ENCODE results near the gene OSBPL9.
A peak's percentile ranks its signal among the peaks of the same experiment; 100 is the strongest.
"Not testable (repeated sequence)": the region's sequence is repeated elsewhere in the genome, so short reads cannot be mapped to it uniquely, and the experiment has no call there.

OSBPL9 gene

DNA sequence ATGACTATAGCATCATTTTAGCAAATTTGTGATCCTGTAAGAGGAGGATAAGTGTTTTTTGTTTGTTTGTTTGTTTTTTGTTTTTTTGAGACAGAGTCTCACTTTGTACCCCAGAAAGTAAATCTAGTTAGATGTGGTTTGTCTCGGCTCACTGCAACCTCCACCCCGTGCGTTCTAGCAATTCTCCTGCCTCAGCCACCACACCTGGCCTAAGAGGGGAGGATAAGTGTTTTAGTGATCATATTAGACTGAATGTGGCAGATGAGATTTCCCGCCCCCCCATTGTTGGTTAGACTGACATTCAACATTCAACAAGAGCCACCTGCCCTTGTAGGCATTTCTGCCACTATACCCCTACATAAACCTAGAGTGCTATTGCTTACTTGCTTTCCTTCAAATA lies 98.5 kb downstream of the OSBPL9 start:
- no peak for DNase-seq

DNA sequence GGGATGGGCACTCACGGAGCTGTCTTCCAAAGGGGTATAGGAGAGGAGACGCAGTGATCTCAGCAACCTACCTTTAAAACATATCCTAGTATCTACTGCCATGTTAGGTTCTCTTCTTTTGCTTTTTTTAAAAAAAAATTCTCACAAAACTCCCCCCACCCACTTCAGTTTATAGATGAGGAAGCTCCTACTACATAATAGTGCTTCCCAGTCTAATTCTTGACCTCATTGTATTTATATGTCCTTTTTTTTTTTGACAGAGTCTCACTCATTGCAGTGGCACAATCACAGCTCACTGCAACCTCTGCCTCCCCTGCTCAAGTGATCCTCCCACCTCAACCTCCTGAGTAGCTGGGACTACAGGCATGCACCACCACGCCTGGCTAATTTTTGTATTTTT lies 99.9 kb downstream of the OSBPL9 start:
- DNase-seq: no peak

DNA sequence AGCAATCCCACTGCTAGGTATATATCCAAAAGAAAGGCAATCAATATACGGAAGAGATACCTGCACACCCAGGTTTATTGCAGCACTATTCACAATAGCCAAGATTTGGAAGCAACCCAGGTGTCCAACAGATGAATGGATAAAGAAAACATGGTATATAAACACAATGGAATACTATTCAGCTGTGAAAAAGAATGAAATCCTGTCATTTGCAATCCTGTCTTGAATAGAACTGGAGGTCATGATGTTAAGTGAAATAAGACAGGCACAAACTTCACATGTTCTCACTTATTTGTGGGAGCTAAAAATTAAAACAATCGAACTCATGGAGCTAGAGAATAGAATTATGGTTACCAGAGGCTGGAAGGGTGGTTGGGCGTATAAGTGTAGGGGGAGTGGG lies 101.0 kb downstream of the OSBPL9 start:
- DNase-seq: no peak

DNA sequence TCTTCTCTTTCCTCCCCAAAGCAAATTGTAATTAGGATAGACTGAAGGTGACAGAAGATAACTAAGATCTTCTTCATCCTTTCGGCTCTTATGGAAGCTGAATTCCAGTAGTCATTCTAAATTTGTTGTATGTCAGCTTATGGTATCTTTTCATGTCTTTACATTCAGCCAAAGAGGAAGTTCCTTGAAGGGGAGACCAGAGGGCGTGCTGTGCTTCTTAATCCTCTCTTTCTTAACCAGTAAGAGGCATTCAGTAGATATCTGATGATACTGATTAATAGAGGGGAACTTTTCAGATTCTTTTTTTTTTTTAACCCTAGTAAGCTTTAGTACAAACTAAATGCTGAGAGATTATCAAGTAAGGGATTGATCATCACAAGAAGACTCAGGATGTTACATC lies 102.3 kb downstream of the OSBPL9 start:
- DNase-seq: no peak

DNA sequence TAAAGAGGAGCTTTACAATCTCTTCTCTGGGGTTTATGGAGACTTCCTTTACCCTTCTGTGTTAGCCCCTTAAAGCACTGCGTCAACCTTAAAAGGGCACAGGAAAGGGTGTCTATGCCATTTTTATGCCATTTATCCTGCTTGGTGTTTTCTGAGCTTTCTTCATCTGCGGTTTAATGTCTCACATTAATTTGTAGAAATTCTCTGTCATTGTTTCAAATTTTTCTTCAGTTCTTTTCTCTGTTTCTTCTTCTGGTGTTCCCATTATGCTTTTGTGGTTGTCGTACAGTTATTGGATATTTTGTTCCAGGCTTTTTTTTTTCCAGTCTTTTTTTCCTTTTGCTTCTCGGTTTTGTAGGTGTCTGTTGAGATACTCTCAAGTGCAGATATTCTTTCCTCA lies 107.9 kb downstream of the OSBPL9 start:
- no peak for DNase-seq

DNA sequence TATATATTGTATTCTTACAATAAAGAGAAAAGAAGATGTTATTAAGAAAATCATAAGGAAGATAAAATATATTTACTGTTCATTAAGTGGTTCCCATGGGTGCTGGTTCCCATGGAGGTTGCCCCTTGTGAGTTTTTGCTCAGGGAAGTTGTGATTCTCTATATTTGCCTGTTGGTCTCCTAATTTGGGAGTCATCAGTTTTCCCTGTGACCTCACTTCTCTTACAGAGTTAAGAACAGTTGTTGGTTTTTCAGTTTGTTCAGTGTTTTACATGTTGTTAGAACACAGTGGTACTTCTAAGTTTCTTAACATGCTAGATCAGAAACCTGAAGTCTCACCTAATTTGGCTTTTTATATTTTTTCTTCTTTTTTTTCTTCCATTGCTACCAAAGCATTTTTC lies 109.2 kb downstream of the OSBPL9 start:
- DNase-seq: no peak

DNA sequence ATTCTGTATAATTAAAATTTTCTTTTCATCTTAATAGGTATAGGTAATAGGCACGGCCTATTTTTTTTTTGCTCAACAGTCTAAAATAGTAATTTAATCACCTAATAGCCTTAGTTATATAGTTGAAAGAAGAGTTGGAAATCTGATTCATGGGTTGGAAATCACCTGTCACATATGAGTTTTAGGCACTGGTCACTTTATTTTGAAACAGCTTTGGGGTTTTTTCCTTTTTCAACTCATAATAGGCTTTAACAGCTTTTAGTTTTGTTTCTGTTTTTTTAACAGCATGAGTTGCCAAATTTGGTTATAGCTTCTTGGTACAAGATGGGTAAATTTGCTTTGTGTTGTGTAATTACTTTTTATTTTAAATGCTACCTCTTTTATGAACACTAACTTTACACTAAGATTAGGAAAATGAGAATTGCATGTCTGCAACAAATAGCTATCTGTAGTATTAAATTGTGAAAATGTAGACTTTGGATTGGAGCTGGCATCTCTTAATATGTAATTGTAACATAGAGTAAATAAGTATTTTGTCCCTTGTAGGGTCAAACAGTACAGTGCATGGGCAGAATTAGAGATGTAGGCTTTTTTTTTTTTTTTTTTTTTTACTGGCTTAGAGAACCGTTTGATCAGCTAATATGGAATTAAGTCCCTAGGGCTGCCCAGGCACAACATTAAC lies 109.8 kb downstream of the OSBPL9 start:
- DNase-seq: no peak

DNA sequence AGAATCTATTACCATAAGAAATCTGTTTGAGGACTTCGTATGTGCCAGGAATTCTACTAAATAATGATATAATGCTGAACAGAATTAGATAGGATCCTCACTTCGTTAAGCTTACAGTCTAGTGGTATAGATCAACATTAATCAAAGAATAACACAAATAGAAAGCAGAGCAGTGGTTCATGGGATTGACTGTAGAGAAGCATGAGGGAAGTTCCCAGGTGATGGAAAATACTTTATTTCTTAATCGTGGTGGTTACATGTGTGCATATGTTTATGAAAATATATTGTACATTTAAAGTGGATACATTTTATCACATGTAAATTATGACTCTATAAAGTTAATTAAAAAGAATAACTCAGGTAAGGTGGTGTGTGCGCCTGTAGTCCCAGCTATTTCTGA lies 110.5 kb downstream of the OSBPL9 start:
- DNase-seq: no peak

DNA sequence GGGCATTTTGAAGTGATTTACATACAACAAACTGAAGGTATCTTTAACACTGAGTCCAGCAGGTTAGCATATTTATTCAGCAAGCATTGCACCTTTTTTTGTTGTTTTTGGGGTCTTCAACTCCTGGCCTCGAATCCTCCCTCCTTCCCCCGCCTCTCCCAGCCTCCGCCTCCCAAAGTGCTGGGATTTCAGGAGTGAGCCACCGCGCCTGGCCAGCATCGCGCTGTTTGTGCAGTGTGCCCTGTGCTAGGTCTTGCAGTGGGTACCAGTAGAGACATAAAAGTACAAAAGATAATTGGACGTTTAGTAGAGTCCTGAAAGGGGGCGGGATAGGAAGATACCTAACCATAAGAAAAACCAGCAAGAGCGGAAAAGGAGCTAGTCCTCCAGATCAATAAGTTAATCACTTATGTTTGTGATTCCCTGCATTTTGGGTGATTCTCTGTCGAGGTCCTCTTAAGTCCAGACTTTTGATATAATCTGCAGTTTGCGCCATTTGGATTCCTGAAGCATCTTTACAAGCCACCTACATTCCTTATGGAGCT lies 111.8 kb downstream of the OSBPL9 start:
- no peak for DNase-seq

DNA sequence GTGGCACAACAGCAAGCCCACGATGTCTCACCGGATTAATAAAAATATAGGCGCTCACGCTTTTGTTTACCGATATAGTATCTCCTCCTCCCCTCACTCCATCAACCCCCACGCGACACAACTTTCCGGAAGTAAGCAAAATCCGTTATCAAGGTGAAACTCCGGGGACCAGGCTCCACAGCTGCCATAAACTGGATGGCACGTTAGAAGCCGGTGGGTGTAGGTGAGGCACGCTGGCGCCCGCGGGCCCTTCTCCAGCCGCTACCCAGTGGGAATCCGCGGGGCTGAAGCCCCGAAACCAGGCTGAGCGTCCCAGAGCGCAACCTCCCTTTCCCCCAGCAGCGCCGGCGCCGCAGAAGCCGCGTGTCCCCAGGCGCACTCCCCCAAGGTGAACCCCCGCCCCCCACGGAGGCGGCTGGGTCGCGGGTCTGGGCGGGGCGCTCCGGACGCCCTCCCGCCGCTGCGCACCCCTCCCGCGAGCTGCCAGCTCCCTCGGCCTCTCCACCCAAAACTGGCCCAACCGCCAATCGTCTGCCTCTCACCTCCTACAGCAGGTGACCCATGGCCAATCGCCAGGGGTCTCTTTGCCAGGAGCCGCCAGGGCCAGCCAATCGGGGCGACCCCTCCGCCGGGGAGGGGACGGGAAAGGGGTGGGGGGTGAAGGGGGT lies 112.4 kb downstream of the OSBPL9 start:
- DNase-seq: peak; percentile 94

DNA sequence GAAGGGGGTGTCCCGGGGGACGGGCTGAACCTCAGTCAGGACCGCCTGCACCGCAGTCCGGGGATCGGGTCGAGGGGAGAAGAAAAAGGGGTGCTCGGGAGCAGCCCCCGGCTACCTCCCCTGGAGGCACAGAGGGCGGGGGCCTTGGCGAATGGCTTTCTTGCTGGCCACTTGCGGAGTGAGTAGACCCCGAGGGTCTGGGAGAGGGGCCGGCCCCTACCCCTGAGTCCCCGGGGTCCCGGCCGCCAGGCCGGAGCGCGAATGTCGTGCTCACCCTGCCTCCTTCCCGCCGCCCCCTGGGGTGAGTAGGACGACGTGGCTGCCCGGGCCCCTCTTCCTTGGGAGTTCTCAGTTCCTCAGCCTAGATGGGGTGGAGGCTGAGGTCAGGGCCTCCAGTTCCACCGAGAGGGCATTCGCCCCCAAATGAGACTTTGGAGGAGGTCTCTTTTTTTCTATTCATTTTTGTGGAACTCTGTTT lies 113.0 kb downstream of the OSBPL9 start:
- no peak for DNase-seq

DNA sequence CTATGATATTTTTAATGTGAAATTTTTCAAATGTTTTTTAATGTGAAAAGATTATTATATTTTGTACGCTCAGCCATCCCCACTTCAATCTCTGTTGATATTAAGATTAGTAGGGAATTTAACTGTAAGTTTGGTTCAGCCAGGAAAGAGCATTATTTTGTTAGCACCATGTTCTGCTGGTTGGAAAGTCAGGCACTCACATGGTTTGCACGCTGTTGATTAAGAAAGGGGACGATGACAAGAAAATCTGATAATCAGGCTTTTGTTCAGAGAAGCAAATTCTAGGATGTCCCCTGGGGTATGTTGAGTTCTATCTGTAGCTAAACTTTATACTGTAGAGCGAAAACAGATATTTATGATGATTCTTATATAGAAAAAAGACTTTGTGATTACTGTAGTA lies 115.1 kb downstream of the OSBPL9 start:
- no peak for DNase-seq

DNA sequence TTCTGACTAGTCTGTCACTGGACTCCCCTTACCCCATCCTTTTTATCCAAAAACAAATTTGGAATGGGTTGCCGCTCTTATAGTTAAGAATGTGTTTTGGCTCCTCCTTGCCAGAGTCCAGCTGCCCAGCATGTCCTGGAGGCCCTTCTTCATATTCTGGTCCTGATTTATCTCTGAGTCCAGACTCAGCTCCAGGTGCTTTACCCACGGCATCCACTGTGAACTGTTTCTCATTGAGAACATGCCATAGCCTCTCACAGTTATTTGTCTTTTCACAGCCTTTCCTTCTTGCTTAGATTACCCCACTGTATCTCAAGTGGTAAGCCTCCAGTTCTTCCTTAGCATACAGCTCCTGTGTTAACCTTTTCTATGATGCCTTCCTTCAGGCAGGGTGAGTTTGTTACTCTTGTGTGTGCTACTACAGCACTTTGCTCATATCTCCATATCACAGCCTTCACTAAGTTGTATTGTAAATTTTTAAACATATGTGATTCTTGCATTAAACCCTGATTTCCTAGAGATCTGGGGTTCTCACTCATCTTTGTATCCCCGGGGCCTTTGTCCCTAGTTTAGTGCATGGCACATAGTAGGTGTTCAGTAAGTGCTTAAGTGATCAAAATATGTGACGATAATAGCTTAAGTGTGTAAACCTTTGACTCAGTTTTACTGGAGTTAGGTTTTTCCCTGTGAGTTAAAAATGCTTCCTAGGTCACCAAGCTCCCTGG lies 116.0 kb downstream of the OSBPL9 start:
- no peak for DNase-seq

DNA sequence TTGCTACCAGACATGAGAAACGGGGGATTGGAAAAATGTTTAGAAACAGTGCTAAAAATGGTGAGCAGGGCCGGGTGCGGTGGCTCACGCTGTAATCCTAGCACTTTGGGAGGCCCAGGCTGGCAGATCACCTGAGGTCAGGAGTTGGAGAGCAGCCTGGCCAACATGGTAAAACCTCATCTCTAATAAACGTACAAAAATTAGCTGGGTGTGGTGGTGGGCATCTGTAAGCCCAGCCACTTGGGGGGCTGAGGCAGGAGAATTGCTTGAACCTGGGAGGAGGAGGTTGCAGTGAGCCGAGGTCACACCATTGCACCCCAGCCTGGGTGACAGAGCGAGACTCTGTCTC lies 116.5 kb downstream of the OSBPL9 start:
- not testable (repeated sequence) for DNase-seq

DNA sequence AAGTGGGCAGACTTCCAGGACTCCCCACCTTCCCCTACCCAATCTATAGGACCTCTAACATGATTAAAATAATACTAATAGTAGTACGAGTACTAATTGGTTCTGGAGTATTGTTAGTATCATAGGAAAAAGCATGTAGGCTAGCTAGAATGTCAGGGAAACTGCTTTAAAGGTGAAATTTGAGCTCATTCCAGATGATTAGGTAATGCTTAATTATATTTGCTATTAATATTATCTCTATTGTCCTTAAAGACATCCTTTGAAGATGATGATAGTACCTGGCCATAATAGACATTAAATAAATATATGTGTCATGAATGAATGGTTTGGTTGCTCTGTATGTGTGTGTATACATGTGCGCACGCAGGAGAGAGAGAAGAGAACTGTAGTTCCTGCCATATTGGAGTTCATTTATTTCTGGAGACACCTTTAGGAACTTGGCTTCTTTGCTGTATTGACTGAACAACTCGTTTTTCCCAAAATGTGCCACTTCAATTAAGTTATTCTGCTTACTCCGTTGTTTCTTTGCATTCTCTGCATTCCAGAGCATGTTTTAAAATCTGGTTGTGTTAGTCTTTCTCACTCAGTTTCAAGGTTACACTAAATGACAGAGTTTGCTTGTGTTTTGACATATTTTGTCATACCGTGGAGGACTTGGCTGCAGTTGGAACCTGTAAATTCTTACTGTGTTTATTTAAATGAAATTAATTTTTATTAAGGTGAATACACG lies 117.1 kb downstream of the OSBPL9 start:
- no peak for DNase-seq

DNA sequence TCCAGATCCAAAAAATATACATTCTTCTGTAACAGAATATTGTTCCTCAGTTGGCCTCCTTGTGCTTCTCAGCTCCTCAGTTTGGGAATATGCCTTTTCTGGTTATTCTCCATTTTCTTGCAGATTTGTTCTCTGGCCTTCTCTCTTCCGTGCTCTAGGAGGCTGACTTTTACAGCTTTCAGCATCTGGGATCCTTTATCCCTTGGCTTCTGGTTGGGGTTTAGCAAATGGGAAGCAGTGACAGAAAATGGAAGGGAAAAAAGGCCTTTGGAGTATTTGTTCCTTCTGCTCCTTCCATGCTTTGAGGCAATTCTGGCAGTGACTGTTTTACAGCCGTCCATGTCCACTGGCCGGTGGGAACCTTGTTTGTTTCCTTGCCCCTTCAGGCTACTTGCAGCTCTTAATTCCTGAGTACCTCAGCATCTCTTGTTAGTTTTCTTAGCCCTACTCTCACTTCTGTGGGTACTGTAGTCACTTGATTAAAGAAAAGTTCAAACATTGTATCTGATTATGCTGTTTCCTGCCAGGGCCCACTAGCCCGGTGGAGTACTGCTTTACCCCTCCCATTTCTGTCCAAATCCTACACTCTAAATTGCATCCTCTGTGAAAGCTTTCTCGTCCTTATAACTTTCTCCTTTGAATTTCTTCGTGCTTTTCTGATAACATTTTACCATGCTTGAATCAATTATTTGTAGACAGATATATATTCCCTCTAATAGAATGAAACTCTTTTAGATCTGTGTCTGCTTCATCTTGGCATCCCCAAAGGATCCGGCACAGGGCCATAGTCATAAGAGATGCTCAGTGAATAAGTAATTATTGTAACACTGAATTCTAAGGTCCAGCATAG lies 118.2 kb downstream of the OSBPL9 start:
- no peak for DNase-seq

DNA sequence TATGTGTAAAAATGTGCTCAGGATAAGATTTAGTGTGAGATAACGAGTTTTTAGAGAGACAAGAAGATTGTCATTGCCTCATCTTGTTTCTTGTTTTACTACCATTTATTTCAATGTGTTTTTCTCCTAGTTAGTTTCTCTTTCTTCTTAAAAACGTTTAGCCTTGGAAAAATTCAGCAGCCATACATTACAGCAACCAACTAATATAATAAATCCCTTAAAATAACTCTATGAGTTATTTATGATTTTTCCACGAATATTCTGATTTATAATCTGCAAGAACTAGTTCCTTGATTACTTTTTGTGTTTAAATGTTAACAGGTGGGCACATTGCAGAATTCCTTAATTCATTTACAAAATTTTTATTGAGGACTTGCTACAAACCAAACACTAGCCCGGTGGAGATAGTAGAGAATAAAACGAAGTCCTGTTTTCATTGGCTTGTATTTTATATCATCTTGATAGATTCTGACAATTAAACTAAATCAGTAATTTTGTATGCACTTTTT lies 118.9 kb downstream of the OSBPL9 start:
- DNase-seq: no peak

DNA sequence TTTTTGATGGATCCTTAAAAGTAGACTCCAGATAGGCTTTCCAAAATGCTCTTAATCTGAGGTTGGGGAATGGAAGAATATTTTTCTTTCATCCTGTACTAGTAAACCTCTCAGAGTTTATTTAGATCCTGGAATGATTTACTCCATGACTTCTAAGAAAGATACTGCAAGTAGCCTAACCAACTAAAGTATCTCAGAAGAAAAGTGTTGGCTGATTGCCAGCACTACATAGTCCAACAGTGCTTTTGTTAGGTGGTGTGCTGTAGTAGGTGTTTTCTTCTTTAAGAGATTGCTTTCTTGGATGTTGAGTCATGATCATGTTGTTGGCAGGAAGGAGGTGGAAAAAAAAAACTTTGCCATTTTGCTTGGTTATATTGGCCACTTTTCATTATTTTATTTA lies 119.8 kb downstream of the OSBPL9 start:
- DNase-seq: no peak

DNA sequence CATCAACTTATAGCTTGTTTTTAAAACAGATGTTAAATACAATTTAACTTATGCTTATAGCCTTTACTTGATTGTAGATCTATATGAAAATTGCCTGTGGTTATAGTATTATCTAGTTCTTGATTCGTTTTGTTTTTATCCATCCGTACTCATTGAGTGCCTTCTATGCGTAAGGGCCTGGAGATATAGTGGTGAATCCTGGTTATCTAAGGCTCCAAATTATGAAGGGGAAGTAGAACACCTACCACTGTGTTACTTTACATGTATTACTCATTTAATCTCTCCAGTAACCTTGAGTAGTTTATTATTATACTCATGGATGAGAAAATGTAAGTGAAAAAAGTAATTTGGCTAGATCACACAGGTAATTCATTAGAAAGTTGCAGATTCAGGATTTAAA lies 121.8 kb downstream of the OSBPL9 start:
- no peak for DNase-seq

DNA sequence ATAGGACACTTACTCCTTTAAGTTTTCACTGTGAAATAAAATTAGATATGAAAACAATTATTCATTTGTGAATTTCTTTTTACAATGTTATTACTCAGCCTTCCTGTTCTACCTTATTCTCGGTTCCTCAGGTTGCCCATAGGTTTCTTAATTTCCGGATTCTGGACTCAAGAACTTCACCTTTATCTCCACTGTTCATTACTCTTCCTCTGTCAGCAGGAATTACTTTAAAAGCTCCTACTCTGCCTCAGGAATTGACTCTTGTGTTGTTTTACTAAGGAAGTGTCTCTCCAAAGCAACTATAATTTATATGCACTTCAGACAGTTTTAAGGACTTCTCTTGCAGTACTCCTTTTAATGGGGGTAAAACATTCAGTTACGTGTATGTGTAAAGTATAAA lies 123.8 kb downstream of the OSBPL9 start:
- DNase-seq: no peak

DNA sequence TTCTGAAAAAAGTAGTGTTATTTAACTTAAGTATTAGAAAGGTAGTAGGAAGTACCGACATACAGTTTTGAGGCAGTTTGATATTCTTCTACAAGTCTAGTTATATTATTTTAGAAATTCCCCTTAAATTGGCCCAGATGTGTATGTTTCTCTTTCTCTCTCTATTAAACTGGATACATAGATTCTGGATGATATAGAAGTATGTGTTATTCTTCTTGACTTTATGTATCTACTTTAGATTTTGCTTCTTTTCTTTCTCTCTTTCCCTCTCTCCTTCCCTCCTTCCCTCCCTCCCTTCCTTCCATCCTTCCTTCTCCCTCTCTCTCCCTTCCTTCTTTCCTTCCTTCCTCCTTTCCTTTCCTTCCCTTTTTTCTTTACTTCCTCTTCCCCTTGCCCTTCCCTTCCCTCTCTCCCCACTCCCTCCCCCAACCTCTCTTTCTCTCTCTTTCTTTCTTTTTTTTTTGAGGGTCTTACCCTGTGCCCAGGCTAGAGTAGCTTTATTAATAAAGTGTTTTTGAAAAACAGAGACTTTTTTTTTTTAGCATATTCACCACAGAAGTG lies 124.3 kb downstream of the OSBPL9 start:
- no peak for DNase-seq
